ENCODE data around the gene COBL. TPM values are rescaled to one million over a fixed set of nuclear protein-coding genes. Genes with fewer than 3 reads are reported as not detected.

COBL gene
- polyA plus RNA-seq, 3 donors = not detected

DNA sequence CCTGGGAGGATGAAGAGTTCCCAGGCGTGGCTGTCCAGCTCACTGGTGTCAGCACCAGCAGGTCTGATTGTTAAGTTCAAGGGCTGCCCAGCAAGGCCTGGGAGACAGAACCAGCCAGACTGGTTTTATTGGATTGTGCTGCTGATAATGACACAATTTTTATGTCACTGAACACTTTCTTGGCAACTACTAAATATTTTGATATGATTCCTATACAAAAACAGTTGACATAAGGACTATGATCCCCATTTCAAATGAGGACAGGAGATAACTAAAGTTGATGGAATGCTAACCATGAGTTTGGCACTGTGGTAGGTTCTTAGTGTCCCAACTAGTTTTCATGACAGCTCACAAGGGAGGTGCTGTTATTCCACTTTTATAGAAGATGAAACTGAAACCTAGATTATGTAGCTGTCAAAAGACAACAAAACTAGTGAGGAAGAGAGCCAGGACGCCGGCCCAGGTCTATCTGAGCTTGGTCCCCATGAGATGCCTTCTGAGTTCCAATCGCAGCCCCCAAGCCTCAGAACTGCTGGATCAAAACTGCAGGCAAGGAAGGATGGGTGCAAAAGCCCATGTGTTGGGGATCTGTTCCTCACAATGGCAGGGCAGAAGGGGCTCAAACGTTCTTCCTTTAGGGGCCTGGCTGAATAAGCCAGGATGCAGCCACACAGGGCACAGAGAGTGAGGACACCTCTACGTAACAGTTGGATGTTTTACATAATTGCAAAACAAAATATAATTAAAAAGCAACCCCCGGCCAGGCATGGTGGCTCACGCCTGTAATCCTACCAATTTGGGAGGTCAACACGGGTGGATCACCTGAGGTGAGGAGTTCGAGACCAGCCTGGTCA is 52.8 kb downstream of the COBL start:
- H3K27me3 ChIP-seq (ENCODE audit: control insufficient read depth in 2 of 2, insufficient read depth in 2 of 2, low read length in 2 of 2) = no peaks in the 10 kb centered on the region
- no peak overlapping the region for H3K4me2 ChIP-seq (replicated peaks; ENCODE audit: extremely low read depth, low read length, poor library complexity, severe bottlenecking)
- H3K27ac ChIP-seq (ENCODE audit: low read depth in 1 of 2, low read length in 2 of 2) = no peak overlapping the region
- peaks cover 0 to 6% (median 0%) of the 10 kb centered on the region in 7 donors for H3K9me3 Mint-ChIP-seq
- intact Hi-C loops (cut with micrococcal nuclease) = no loop called here
- no peak overlapping the region for H3K4me3 ChIP-seq (replicated peaks in 1 of 3; ENCODE audit: low read depth in 2 of 3, low read length in 3 of 3)
- H2AFZ ChIP-seq (ENCODE audit: insufficient read depth, low read depth, low read length, poor library complexity, severe bottlenecking) = no peak overlapping the region
- no peaks in the 10 kb centered on the region for H3K36me3 ChIP-seq (replicated peaks in 1 of 2; ENCODE audit: control insufficient read depth in 1 of 2, insufficient read depth in 2 of 2, low read length in 2 of 2)
- H4K20me1 ChIP-seq (ENCODE audit: insufficient read depth, low read length) = no peaks in the 10 kb centered on the region
- H3K79me2 ChIP-seq (ENCODE audit: insufficient read depth, low read length) = no peaks in the 10 kb centered on the region
- peaks cover 1 to 5% (median 3%) of the 10 kb centered on the region in 3 donors for H3K27me3 Mint-ChIP-seq (ENCODE audit: low read depth in 3 of 3)
- WGBS (ENCODE audit: insufficient coverage) = 96% methylated on average over 4 of the region's 10 CpGs
- TF ChIP-seq, protein P1, sequence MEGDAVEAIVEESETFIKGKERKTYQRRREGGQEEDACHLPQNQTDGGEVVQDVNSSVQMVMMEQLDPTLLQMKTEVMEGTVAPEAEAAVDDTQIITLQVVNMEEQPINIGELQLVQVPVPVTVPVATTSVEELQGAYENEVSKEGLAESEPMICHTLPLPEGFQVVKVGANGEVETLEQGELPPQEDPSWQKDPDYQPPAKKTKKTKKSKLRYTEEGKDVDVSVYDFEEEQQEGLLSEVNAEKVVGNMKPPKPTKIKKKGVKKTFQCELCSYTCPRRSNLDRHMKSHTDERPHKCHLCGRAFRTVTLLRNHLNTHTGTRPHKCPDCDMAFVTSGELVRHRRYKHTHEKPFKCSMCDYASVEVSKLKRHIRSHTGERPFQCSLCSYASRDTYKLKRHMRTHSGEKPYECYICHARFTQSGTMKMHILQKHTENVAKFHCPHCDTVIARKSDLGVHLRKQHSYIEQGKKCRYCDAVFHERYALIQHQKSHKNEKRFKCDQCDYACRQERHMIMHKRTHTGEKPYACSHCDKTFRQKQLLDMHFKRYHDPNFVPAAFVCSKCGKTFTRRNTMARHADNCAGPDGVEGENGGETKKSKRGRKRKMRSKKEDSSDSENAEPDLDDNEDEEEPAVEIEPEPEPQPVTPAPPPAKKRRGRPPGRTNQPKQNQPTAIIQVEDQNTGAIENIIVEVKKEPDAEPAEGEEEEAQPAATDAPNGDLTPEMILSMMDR (IDR thresholded peaks at IDR 0.05) = no peak
- no peak for DNase-seq
- H3K27ac Mint-ChIP-seq = no peak overlapping the region
- H3K36me3 Mint-ChIP-seq = no peaks in the 10 kb centered on the region
- no peak overlapping the region for H3K4me3 Mint-ChIP-seq
- peaks cover 2% of the 10 kb centered on the region for H3K4me1 Mint-ChIP-seq
- no peak overlapping the region for H3K9ac ChIP-seq (ENCODE audit: insufficient read depth, low read length, poor library complexity, severe bottlenecking)
- H3K9me3 ChIP-seq (replicated peaks in 1 of 2; ENCODE audit: control insufficient read depth in 1 of 2, insufficient read depth in 1 of 2, low read length in 2 of 2) = no peaks in the 10 kb centered on the region
- H3K4me1 ChIP-seq (ENCODE audit: control insufficient read depth in 1 of 2, insufficient read depth in 2 of 2, low read length in 2 of 2) = no peaks in the 10 kb centered on the region

DNA sequence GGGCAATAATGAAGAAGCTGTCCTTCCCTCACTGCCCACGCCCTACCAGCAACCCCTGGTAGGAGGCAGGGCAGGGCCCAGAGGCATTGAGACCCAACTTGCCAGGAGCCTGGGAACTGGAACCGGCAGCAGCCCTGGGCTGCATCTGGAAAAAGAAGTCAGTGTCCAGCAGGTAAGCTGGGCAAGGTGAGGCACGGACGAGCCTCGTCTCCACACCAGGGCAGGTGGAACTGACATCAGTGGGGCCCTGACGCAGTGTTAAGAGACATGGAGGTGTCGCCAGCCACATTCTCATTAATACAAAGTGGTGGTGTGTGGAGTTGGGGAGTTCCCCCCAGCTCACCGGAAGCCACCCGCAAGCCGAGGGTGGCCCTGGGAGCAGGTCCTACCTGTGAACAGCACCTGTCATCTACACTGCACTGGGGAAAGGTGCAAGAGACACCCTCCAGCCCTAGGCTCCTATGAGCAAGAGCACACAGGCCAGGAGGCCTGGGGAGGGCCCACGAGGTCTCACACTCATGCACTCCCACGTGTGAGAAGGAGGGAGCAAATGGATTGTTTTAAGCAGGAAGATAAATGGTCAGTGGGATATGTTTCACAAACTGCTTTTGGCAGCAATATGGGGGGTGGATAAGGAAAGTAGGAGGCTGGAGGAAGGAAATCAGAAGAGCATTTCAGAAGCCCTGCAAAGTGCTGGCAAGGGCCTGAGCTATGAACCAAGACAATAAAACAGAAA is 53.6 kb downstream of the COBL start:
- no peaks in the 10 kb centered on the region for H3K79me2 ChIP-seq (ENCODE audit: insufficient read depth, low read length)
- no peaks in the 10 kb centered on the region for H3K36me3 ChIP-seq (replicated peaks in 1 of 2; ENCODE audit: control insufficient read depth in 1 of 2, insufficient read depth in 2 of 2, low read length in 2 of 2)
- H3K4me1 Mint-ChIP-seq = peaks cover 2% of the 10 kb centered on the region
- no peak overlapping the region for H3K27ac ChIP-seq (ENCODE audit: low read depth in 1 of 2, low read length in 2 of 2)
- no peaks in the 10 kb centered on the region for H3K36me3 Mint-ChIP-seq
- H3K9me3 Mint-ChIP-seq = peaks cover 0 to 6% (median 0%) of the 10 kb centered on the region in 7 donors
- H3K27me3 ChIP-seq (ENCODE audit: control insufficient read depth in 2 of 2, insufficient read depth in 2 of 2, low read length in 2 of 2) = no peaks in the 10 kb centered on the region
- no peaks in the 10 kb centered on the region for H3K9me3 ChIP-seq (replicated peaks in 1 of 2; ENCODE audit: control insufficient read depth in 1 of 2, insufficient read depth in 1 of 2, low read length in 2 of 2)
- no peak overlapping the region for H3K27ac Mint-ChIP-seq
- no peak overlapping the region for H3K4me2 ChIP-seq (replicated peaks; ENCODE audit: extremely low read depth, low read length, poor library complexity, severe bottlenecking)
- intact Hi-C loops (cut with micrococcal nuclease) = no loop called here
- peaks cover 0 to 5% (median 2%) of the 10 kb centered on the region in 3 donors for H3K27me3 Mint-ChIP-seq (ENCODE audit: low read depth in 3 of 3)
- H3K4me1 ChIP-seq (ENCODE audit: control insufficient read depth in 1 of 2, insufficient read depth in 2 of 2, low read length in 2 of 2) = no peaks in the 10 kb centered on the region
- H3K9ac ChIP-seq (ENCODE audit: insufficient read depth, low read length, poor library complexity, severe bottlenecking) = no peak overlapping the region
- H4K20me1 ChIP-seq (ENCODE audit: insufficient read depth, low read length) = no peaks in the 10 kb centered on the region
- H2AFZ ChIP-seq (ENCODE audit: insufficient read depth, low read depth, low read length, poor library complexity, severe bottlenecking) = no peak overlapping the region
- no peak overlapping the region for H3K4me3 ChIP-seq (replicated peaks in 1 of 3; ENCODE audit: low read depth in 2 of 3, low read length in 3 of 3)
- WGBS (ENCODE audit: insufficient coverage) = 92% methylated on average over 6 of the region's 12 CpGs
- no peak overlapping the region for H3K4me3 Mint-ChIP-seq
- TF ChIP-seq, protein P1 (IDR thresholded peaks at IDR 0.05) = no peak
- DNase-seq = no peak

All from CD14-positive monocyte (primary cell).